Measurements from ENCODE around the gene TRAF7. TPM values are rescaled to one million over a fixed set of nuclear protein-coding genes. Genes with fewer than 3 reads are reported as not detected.

TRAF7 gene
- total RNA-seq, 1 experiment from 2014 or later, result 160 TPM

GRCh38 chr16:2223942-2224486 is 68.4 kb downstream of the TRAF7 start:
- RAD21 ChIA-PET (ENCODE audit: low non-redundant PET in 1 of 2, low total read pairs in 2 of 2, uncharacterized antibody in 2 of 2, unreplicated experiment in 2 of 2), result no interaction called here
- H3K4me2 ChIP-seq (ENCODE audit: low read length), result peak overlapping the region; percentile 75
- no peaks in the 10 kb centered on the region for H3K27me3 ChIP-seq (ENCODE audit: insufficient read depth, low read length)
- H3K36me3 ChIP-seq (ENCODE audit: control insufficient read depth in 1 of 2, insufficient read depth in 2 of 2, low read length in 2 of 2), result peaks cover 0 to 6% of the 10 kb centered on the region in 2 experiments; a peak in 2 of 4 replicates
- H3K27ac ChIP-seq (ENCODE audit: low read depth, low read length), result peak overlapping the region; percentile 97
- POLR2A ChIA-PET, result interaction anchor here (1.0 to 3.3 kb wide), 3 partner anchors 27 to 68 kb away, joined by 3 to 8 read pairs (median 5); partner anchors contain the start of genes ECI1 and TRAF7
- H4K20me1 ChIP-seq (ENCODE audit: insufficient read depth), result no peaks in the 10 kb centered on the region; the same call in 1 of the 2 replicates
- intact Hi-C loops (cut with micrococcal nuclease), result loop anchor here (1.0 to 5.0 kb wide), 2 partner anchors 27 to 72 kb away; partner anchors contain the start of gene ECI1
- CTCF ChIA-PET, result no interaction called here
- no peaks in the 10 kb centered on the region for H3K9me3 ChIP-seq (ENCODE audit: control insufficient read depth in 1 of 2, insufficient read depth in 1 of 2, low read depth in 1 of 2, low read length in 2 of 2)
- peaks cover 53% of the 10 kb centered on the region for H3K79me2 ChIP-seq (ENCODE audit: insufficient read depth, low read length)
- no peaks in the 10 kb centered on the region for H3K9me2 ChIP-seq (ENCODE audit: insufficient read depth)
- DNase-seq (ENCODE audit: low read depth, low spot score), result no peak
- peak overlapping the region; percentile 73 to 98 for H3K4me3 ChIP-seq (replicated peaks in 1 of 2; ENCODE audit: low read depth in 1 of 2, low read length in 2 of 2)
- ATAC-seq, result peak; percentile 42
- TSS peak; percentile 68 for BruUV-seq (replicated peaks)
- TF ChIP-seq ZFX (IDR thresholded peaks at IDR 0.05), result peak; percentile 89
- TF ChIP-seq, protein P1, sequence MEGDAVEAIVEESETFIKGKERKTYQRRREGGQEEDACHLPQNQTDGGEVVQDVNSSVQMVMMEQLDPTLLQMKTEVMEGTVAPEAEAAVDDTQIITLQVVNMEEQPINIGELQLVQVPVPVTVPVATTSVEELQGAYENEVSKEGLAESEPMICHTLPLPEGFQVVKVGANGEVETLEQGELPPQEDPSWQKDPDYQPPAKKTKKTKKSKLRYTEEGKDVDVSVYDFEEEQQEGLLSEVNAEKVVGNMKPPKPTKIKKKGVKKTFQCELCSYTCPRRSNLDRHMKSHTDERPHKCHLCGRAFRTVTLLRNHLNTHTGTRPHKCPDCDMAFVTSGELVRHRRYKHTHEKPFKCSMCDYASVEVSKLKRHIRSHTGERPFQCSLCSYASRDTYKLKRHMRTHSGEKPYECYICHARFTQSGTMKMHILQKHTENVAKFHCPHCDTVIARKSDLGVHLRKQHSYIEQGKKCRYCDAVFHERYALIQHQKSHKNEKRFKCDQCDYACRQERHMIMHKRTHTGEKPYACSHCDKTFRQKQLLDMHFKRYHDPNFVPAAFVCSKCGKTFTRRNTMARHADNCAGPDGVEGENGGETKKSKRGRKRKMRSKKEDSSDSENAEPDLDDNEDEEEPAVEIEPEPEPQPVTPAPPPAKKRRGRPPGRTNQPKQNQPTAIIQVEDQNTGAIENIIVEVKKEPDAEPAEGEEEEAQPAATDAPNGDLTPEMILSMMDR (IDR thresholded peaks at IDR 0.05 in 2 of 3, conservative IDR thresholded peaks at IDR 0.05 in 1 of 3; ENCODE audit: borderline replicate concordance in 1 of 3, insufficient read depth in 1 of 3, low read depth in 2 of 3, low read length in 2 of 3), result 0 out of 6 replicates have a peak, but pooled peaks of 1 of the 3 experiments have one; percentile 9
- peak; percentile 59 for TF ChIP-seq TCF7L2 (IDR thresholded peaks at IDR 0.05; ENCODE audit: borderline replicate concordance, extremely low read depth, insufficient read depth, insufficient read length)
- TF ChIP-seq ZNF274 (IDR thresholded peaks at IDR 0.05; ENCODE audit: low read depth, low read length), result no peak
- H2AFZ ChIP-seq (ENCODE audit: low read depth, low read length, poor library complexity, severe bottlenecking), result no peak overlapping the region
- H3K4me1 ChIP-seq (ENCODE audit: control insufficient read depth in 1 of 2, insufficient read depth in 2 of 2, low read length in 2 of 2), result peaks cover 25 to 30% of the 10 kb centered on the region in 2 experiments
- H3K9ac ChIP-seq (ENCODE audit: low read length), result peak overlapping the region; percentile 89
